ENCODE measurements around the gene KDM2A. TPM values are rescaled to one million over a fixed set of nuclear protein-coding genes. Genes with fewer than 3 reads are reported as not detected.

KDM2A gene
- total and polyA plus RNA-seq, 5 donors from 2014 or later, result 10.7 to 346 (median 12.1) TPM

DNA sequence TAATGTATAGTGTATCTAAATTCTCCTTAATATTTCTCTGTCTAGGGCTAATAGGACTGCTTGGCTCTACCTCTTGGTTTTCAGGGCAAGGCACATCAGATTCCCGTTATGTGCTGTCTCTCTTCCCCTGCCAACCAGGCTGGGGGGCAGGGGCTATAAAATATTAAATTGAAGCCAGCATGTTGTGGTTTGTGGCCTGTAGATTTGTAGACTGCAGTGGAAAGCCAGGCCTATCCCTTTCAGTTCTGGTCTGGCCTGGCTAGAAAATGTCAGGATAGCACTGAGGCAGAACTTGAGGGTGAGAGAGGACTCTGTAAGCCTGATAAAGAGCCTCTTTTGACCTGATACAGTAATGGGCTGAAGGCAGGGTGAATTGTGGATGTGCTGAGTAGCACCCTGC lies 132.8 kb downstream of the KDM2A start:
- Mint-ChIP-seq H3K27me3 (no peaks in the 10 kb centered on the region), H3K4me3 (no peak overlapping the region), H3K27ac (peak overlapping the region in 1 of 3 donors; percentile 52), H3K36me3 (peaks cover 73% of the 10 kb centered on the region), H3K9me3 (peaks cover 0 to 1% (median 0%) of the 10 kb centered on the region in 7 donors), H3K4me1 (peaks cover 7 to 64% (median 30%) of the 10 kb centered on the region in 4 donors)
- Histone ChIP-seq H3K4me1 (ENCODE audit: control insufficient read depth, insufficient read depth, low read length, poor library complexity, severe bottlenecking) (peaks cover 7% of the 10 kb centered on the region), H3K27me3 (ENCODE audit: control insufficient read depth, insufficient read depth, low read length) (no peaks in the 10 kb centered on the region), H3K9me3 (ENCODE audit: control insufficient read depth in 2 of 2, low read length in 2 of 2) (no peaks in the 10 kb centered on the region), H3K27ac (ENCODE audit: insufficient read depth, low read length, poor library complexity, severe bottlenecking) (no peak overlapping the region), H3K36me3 (ENCODE audit: control insufficient read depth, insufficient read depth, low read length) (peaks cover 98% of the 10 kb centered on the region), H3K4me3 (ENCODE audit: low read depth, low read length) (no peak overlapping the region)
- no peak for DNase-seq
- no peak for ATAC-seq (ENCODE audit: low read depth in 2 of 2)

- DNase-seq, result peak in 2 of 3 donors; percentile 38 to 80
- Mint-ChIP-seq H3K4me3 (no peak overlapping the region), H3K36me3 (peaks cover 76% of the 10 kb centered on the region), H3K27me3 (no peaks in the 10 kb centered on the region), H3K9me3 (peaks cover 0 to 1% (median 0%) of the 10 kb centered on the region in 7 donors), H3K4me1 (peaks cover 7 to 66% (median 30%) of the 10 kb centered on the region in 4 donors), H3K27ac (peak overlapping the region in 2 of 3 donors; percentile 39 to 52)
- peak; percentile 45 to 67 for ATAC-seq (ENCODE audit: low read depth in 2 of 2)
- H3K27me3 ChIP-seq (ENCODE audit: control insufficient read depth, insufficient read depth, low read length), result no peaks in the 10 kb centered on the region
- H3K9me3 ChIP-seq (ENCODE audit: control insufficient read depth in 2 of 2, low read length in 2 of 2), result no peaks in the 10 kb centered on the region
- no peak overlapping the region for H3K4me3 ChIP-seq (ENCODE audit: low read depth, low read length)
- H3K4me1 ChIP-seq (ENCODE audit: control insufficient read depth, insufficient read depth, low read length, poor library complexity, severe bottlenecking), result peaks cover 7% of the 10 kb centered on the region
- peaks cover 92% of the 10 kb centered on the region for H3K36me3 ChIP-seq (ENCODE audit: control insufficient read depth, insufficient read depth, low read length)
- H3K27ac ChIP-seq (ENCODE audit: insufficient read depth, low read length, poor library complexity, severe bottlenecking), result no peak overlapping the region
Measured at GRCh38 chr11:67252831-67253239, 133.8 kb downstream of the KDM2A start.

- peak overlapping the region in 1 of 4 donors; percentile 66 for H3K4me3 Mint-ChIP-seq
- H3K9me3 Mint-ChIP-seq, result peaks cover 0 to 1% (median 0%) of the 10 kb centered on the region in 7 donors
- H3K36me3 Mint-ChIP-seq, result peaks cover 64% of the 10 kb centered on the region
- no peaks in the 10 kb centered on the region for H3K27me3 ChIP-seq (ENCODE audit: control insufficient read depth, insufficient read depth, low read length)
- peak in 1 of 3 donors; percentile 87 for DNase-seq
- peak in 1 of 2 donors; percentile 4 for ATAC-seq (ENCODE audit: low read depth in 2 of 2)
- peaks cover 79% of the 10 kb centered on the region for H3K36me3 ChIP-seq (ENCODE audit: control insufficient read depth, insufficient read depth, low read length)
- no peaks in the 10 kb centered on the region for H3K27me3 Mint-ChIP-seq
- no peak overlapping the region for H3K27ac ChIP-seq (ENCODE audit: insufficient read depth, low read length, poor library complexity, severe bottlenecking)
- peaks cover 7% of the 10 kb centered on the region for H3K4me1 ChIP-seq (ENCODE audit: control insufficient read depth, insufficient read depth, low read length, poor library complexity, severe bottlenecking)
- no peaks in the 10 kb centered on the region for H3K9me3 ChIP-seq (ENCODE audit: control insufficient read depth in 2 of 2, low read length in 2 of 2)
- H3K27ac Mint-ChIP-seq, result peak overlapping the region in 2 of 3 donors; percentile 67 to 75
- peaks cover 7 to 61% (median 29%) of the 10 kb centered on the region in 4 donors for H3K4me1 Mint-ChIP-seq
- no peak overlapping the region for H3K4me3 ChIP-seq (ENCODE audit: low read depth, low read length)
Measured at GRCh38 chr11:67253872-67254624, 135.0 kb downstream of the KDM2A start.

DNA sequence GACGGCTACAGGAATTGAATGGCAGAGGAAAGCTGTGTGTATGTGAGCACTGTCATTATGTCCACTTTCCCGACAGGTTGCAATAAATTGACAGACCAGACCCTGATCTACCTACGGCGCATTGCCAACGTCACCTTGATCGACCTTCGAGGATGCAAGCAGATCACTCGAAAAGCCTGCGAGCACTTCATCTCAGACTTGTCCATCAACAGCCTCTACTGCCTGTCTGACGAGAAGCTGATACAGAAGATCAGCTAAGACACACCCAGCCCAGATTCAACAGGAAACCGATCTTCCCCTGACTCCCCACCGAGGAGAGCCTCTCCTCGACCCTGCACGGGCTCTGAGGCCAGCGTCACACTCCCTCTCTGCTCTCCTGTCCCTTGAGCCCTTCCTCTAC lies 135.7 kb downstream of the KDM2A start:
- Mint-ChIP-seq H3K4me1 (peaks cover 0 to 57% (median 27%) of the 10 kb centered on the region in 4 donors), H3K36me3 (peaks cover 56% of the 10 kb centered on the region), H3K27me3 (no peaks in the 10 kb centered on the region), H3K27ac (peak overlapping the region in 2 of 3 donors; percentile 56 to 75), H3K9me3 (peaks cover 0 to 1% (median 0%) of the 10 kb centered on the region in 7 donors), H3K4me3 (no peak overlapping the region)
- Histone ChIP-seq H3K27me3 (ENCODE audit: control insufficient read depth, insufficient read depth, low read length) (no peaks in the 10 kb centered on the region), H3K4me3 (ENCODE audit: low read depth, low read length) (no peak overlapping the region), H3K27ac (ENCODE audit: insufficient read depth, low read length, poor library complexity, severe bottlenecking) (no peak overlapping the region), H3K4me1 (ENCODE audit: control insufficient read depth, insufficient read depth, low read length, poor library complexity, severe bottlenecking) (peaks cover 7% of the 10 kb centered on the region), H3K9me3 (ENCODE audit: control insufficient read depth in 2 of 2, low read length in 2 of 2) (no peaks in the 10 kb centered on the region), H3K36me3 (ENCODE audit: control insufficient read depth, insufficient read depth, low read length) (peaks cover 72% of the 10 kb centered on the region)
- DNase-seq (peak in 1 of 3 donors; percentile 47), ATAC-seq (ENCODE audit: low read depth in 2 of 2) (no peak)

DNA sequence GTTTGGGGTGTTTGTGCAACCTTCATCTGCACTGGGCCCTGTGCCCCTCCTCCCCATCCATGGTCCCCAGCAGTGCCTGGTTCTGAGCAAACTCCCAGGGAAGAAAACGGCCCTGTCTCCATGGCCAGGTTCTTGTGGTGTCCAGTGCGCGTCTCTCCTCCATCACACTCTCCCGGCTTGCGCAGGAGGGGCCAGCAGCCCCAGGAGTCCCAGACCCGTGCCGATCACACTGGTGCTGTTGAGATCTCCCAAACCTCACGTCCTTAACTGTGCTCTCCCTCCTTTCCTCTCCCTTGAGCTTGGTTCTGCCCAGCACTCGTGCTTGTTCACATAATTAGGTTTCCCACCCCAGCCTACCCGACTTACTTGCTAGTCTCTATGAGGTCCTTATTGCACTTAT lies 136.3 kb downstream of the KDM2A start:
- no peaks in the 10 kb centered on the region for H3K9me3 ChIP-seq (ENCODE audit: control insufficient read depth in 2 of 2, low read length in 2 of 2)
- H3K4me1 Mint-ChIP-seq, result peaks cover 0 to 56% (median 27%) of the 10 kb centered on the region in 4 donors
- peak overlapping the region in 2 of 3 donors; percentile 25 to 79 for H3K27ac Mint-ChIP-seq
- ATAC-seq (ENCODE audit: low read depth in 2 of 2) (no peak), DNase-seq (no peak)
- peaks cover 66% of the 10 kb centered on the region for H3K36me3 ChIP-seq (ENCODE audit: control insufficient read depth, insufficient read depth, low read length)
- no peaks in the 10 kb centered on the region for H3K27me3 Mint-ChIP-seq
- H3K27me3 ChIP-seq (ENCODE audit: control insufficient read depth, insufficient read depth, low read length), result no peaks in the 10 kb centered on the region
- no peak overlapping the region for H3K4me3 ChIP-seq (ENCODE audit: low read depth, low read length)
- H3K36me3 Mint-ChIP-seq, result peaks cover 53% of the 10 kb centered on the region
- H3K27ac ChIP-seq (ENCODE audit: insufficient read depth, low read length, poor library complexity, severe bottlenecking), result no peak overlapping the region
- H3K9me3 Mint-ChIP-seq, result peaks cover 0 to 1% (median 0%) of the 10 kb centered on the region in 7 donors
- peaks cover 7% of the 10 kb centered on the region for H3K4me1 ChIP-seq (ENCODE audit: control insufficient read depth, insufficient read depth, low read length, poor library complexity, severe bottlenecking)
- H3K4me3 Mint-ChIP-seq, result no peak overlapping the region

DNA sequence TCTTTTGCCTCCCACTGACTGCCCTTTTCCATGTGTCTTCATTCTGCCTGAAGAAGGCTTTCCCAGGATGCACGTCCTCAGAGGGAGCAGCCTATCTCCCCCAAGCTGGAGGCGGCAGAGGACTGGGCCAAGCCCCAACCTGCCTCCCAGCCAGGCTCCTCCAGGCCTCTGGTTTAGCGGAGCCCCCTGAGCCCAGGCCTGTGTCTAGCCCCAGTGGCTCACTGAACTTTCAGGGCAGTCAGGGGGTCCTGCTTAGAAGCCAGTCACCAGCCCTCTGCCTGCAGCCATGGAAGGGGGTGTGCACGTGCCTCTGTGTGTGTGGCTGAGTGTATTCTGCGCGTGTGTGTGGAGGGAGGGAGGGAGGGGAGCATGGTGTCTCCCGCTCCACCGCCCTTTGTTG lies 136.8 kb downstream of the KDM2A start:
- peak overlapping the region in 1 of 3 donors; percentile 25 for H3K27ac Mint-ChIP-seq
- Histone ChIP-seq H3K27ac (ENCODE audit: insufficient read depth, low read length, poor library complexity, severe bottlenecking) (no peak overlapping the region), H3K36me3 (ENCODE audit: control insufficient read depth, insufficient read depth, low read length) (peaks cover 61% of the 10 kb centered on the region), H3K4me1 (ENCODE audit: control insufficient read depth, insufficient read depth, low read length, poor library complexity, severe bottlenecking) (peaks cover 7% of the 10 kb centered on the region), H3K4me3 (ENCODE audit: low read depth, low read length) (no peak overlapping the region), H3K9me3 (ENCODE audit: control insufficient read depth in 2 of 2, low read length in 2 of 2) (no peaks in the 10 kb centered on the region), H3K27me3 (ENCODE audit: control insufficient read depth, insufficient read depth, low read length) (no peaks in the 10 kb centered on the region)
- DNase-seq (no peak), ATAC-seq (ENCODE audit: low read depth in 2 of 2) (no peak)
- no peak overlapping the region for H3K4me3 Mint-ChIP-seq
- peaks cover 0 to 1% (median 0%) of the 10 kb centered on the region in 7 donors for H3K9me3 Mint-ChIP-seq
- H3K27me3 Mint-ChIP-seq, result no peaks in the 10 kb centered on the region
- H3K4me1 Mint-ChIP-seq, result peaks cover 0 to 57% (median 26%) of the 10 kb centered on the region in 4 donors
- peaks cover 48% of the 10 kb centered on the region for H3K36me3 Mint-ChIP-seq

- Mint-ChIP-seq H3K27ac (peak overlapping the region in 1 of 3 donors; percentile 79), H3K36me3 (peaks cover 42% of the 10 kb centered on the region), H3K4me1 (peaks cover 0 to 53% (median 23%) of the 10 kb centered on the region in 4 donors), H3K9me3 (peaks cover 0 to 1% (median 0%) of the 10 kb centered on the region in 7 donors), H3K27me3 (no peaks in the 10 kb centered on the region), H3K4me3 (peak overlapping the region in 1 of 4 donors; percentile 27)
- no peak overlapping the region for H3K27ac ChIP-seq (ENCODE audit: insufficient read depth, low read length, poor library complexity, severe bottlenecking)
- peaks cover 12% of the 10 kb centered on the region for H3K4me1 ChIP-seq (ENCODE audit: control insufficient read depth, insufficient read depth, low read length, poor library complexity, severe bottlenecking)
- no peaks in the 10 kb centered on the region for H3K27me3 ChIP-seq (ENCODE audit: control insufficient read depth, insufficient read depth, low read length)
- no peak overlapping the region for H3K4me3 ChIP-seq (ENCODE audit: low read depth, low read length)
- no peaks in the 10 kb centered on the region for H3K9me3 ChIP-seq (ENCODE audit: control insufficient read depth in 2 of 2, low read length in 2 of 2)
- no peak for ATAC-seq (ENCODE audit: low read depth in 2 of 2)
- peaks cover 54% of the 10 kb centered on the region for H3K36me3 ChIP-seq (ENCODE audit: control insufficient read depth, insufficient read depth, low read length)
- no peak for DNase-seq
Measured at GRCh38 chr11:67256477-67257135, 137.5 kb downstream of the KDM2A start.

All from CD4-positive, CD25-positive, alpha-beta regulatory T cell (primary cell).